Stimulated activated CD8-positive, alpha-beta memory T cell treated with anti-CD3 and anti-CD28 coated beads, Interleukin-15, amount 100 ng/mL, for 4 hours (primary cell): ENCODE data around the gene PLXNA4.

Experiments used
- DNase-seq, 2 donors: peaks; one replicate each; pipeline ENCODE4 v3.0.0-alpha.2; 2020; ENCODE audit warnings: low read depth in 2 of 2

Gene PLXNA4

GRCh38 chr7:132145466-132145865 is 430.8 kb downstream of the PLXNA4 start:
- no peak for DNase-seq

- no peak for DNase-seq
These were observed 431.2 kb downstream of the PLXNA4 start for GRCh38 chr7:132145063-132145462.

- no peak for DNase-seq
These were observed 434.3 kb downstream of the PLXNA4 start for GRCh38 chr7:132142006-132142405.

GRCh38 chr7:132141109-132141508 is 435.2 kb downstream of the PLXNA4 start:
- no peak for DNase-seq

- DNase-seq: no peak
These were observed 435.9 kb downstream of the PLXNA4 start for GRCh38 chr7:132140341-132140740.

GRCh38 chr7:132138817-132139216 is 437.5 kb downstream of the PLXNA4 start:
- DNase-seq: no peak

- DNase-seq: no peak
These were observed 438.6 kb downstream of the PLXNA4 start for GRCh38 chr7:132137681-132138080.

GRCh38 chr7:132135746-132136385 is 440.4 kb downstream of the PLXNA4 start:
- DNase-seq: no peak

- DNase-seq: no peak
These were observed 441.3 kb downstream of the PLXNA4 start for GRCh38 chr7:132134814-132135445.

GRCh38 chr7:132133501-132133900 is 442.8 kb downstream of the PLXNA4 start:
- DNase-seq: no peak

GRCh38 chr7:132131196-132131595 is 445.1 kb downstream of the PLXNA4 start:
- DNase-seq: no peak

- DNase-seq: no peak
These were observed 445.8 kb downstream of the PLXNA4 start for GRCh38 chr7:132130497-132130896.

- DNase-seq: no peak
These were observed 450.2 kb downstream of the PLXNA4 start for GRCh38 chr7:132125872-132126595.

GRCh38 chr7:132125096-132125495 is 451.2 kb downstream of the PLXNA4 start:
- no peak for DNase-seq

GRCh38 chr7:132124575-132124974 is 451.7 kb downstream of the PLXNA4 start:
- DNase-seq: no peak

GRCh38 chr7:132123773-132124172 is 452.5 kb downstream of the PLXNA4 start:
- no peak for DNase-seq

- no peak for DNase-seq
These were observed 453.4 kb downstream of the PLXNA4 start for GRCh38 chr7:132122901-132123300.

- no peak for DNase-seq
These were observed 454.3 kb downstream of the PLXNA4 start for GRCh38 chr7:132121987-132122386.

- no peak for DNase-seq
These were observed 457.6 kb downstream of the PLXNA4 start for GRCh38 chr7:132118641-132119040.

GRCh38 chr7:132117636-132118035 is 458.6 kb downstream of the PLXNA4 start:
- no peak for DNase-seq

GRCh38 chr7:132117181-132117580 is 459.1 kb downstream of the PLXNA4 start:
- no peak for DNase-seq

- DNase-seq: no peak
These were observed 459.9 kb downstream of the PLXNA4 start for GRCh38 chr7:132116369-132116768.

- no peak for DNase-seq
These were observed 460.5 kb downstream of the PLXNA4 start for GRCh38 chr7:132115758-132116157.
